KOPT-K1 (cell line): ENCODE results near the gene SPATA13.

Source experiments
- H3K27ac ChIP-seq: fragments of 200-600 bp; sonication (generic); 2 replicates; pipeline ENCODE4 v1.5.1; 2016; ENCODE audit warnings: antibody characterized with exemption, mild to moderate bottlenecking, low read depth, low read length; ENCODE audit not compliant: poor library complexity, severe bottlenecking
- H3K36me3 ChIP-seq: fragments of 200-600 bp; sonication (generic); 2 replicates; pipeline ENCODE4 v1.5.1; 2017; ENCODE audit warnings: antibody characterized with exemption, mild to moderate bottlenecking, low read length, moderate library complexity; ENCODE audit not compliant: insufficient read depth
- H3K9me3 ChIP-seq: fragments of 200-600 bp; sonication (generic); 2 replicates; pipeline ENCODE4 v1.5.1; 2017; ENCODE audit warnings: antibody characterized with exemption, low read length, mild to moderate bottlenecking; ENCODE audit not compliant: insufficient read depth, poor library complexity, severe bottlenecking

Gene SPATA13

DNA sequence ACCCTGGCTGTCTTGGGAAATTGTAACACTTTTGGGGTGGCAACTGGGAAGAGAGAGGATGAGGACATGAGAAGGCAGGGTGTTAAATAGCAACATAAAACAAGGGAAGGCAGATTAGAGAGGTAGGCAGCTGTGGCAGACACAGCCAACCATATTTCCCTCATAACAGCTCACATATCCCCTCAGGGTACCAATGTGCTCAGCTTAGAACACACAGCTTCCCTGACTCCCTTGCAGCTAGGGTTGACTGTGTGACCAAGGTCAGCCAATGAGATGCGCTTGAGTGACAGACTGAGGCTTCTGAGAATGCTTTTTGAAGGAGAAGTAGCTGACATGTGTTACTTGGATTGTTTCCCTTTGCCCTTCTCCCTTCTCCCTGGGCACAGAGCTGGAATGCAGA is 28.8 kb upstream of the SPATA13 start:
- Histone ChIP-seq H3K36me3 (no peaks in the 10 kb centered on the region), H3K27ac (peak overlapping the region; percentile 71), H3K9me3 (peaks cover 9% of the 10 kb centered on the region)

DNA sequence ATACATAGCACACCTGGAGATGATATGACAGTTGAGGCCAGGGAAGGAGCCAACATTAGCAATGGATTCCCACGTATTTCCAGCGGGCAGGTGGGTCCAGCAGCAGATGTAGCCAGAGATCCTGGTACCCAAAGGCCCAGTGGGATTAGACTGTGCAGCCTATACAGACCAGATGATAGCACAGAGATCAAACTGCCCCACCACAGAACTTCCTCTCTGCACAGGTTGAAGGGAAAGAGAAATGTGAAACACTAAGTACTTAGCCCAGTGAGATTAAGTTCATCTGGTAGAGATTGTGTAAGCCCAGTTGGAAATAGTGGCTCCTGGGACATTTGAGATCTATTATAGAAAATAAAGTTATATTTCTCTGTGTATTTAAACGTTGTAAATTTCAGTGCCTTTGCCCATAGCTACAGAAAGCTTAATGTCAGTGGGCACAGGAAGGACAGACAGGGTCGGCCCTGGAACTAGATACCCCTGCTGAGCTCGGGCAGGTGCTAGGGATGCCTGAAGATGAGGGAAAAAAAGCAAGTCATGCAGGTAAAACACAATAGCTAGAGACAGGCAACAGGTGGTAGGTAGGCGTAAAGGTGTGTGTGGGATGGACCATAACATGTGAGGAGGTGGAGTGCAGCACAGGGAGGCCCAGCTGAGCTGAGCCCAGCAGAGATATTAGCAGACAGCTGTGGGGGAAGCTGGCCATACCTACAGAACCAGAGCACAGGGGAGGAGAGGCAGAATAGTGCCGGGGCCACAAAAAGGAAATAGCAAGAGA is 27.3 kb upstream of the SPATA13 start:
- Histone ChIP-seq H3K27ac (peak overlapping the region; percentile 25), H3K9me3 (peaks cover 9% of the 10 kb centered on the region), H3K36me3 (no peaks in the 10 kb centered on the region)

DNA sequence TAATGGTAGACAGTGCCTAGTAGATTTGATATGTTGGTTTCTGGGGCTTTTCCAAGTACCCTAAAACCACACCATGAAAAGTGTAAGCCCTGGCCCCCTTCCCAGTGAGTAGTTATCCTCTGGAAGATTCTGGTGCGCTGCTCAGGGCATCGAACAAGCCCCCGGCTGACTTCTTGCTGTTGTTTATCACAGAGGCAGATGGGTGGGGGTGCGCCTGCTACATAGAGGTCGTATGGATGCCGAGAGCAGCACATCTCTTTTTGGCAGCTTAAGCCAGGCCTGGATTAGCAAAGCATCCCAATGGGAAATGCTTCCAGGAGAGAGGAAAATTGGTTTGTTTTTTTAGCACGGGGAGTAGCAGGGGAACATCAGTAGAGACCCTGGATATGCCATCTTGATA is 26.3 kb upstream of the SPATA13 start:
- Histone ChIP-seq H3K36me3 (no peaks in the 10 kb centered on the region), H3K9me3 (peaks cover 9% of the 10 kb centered on the region)

DNA sequence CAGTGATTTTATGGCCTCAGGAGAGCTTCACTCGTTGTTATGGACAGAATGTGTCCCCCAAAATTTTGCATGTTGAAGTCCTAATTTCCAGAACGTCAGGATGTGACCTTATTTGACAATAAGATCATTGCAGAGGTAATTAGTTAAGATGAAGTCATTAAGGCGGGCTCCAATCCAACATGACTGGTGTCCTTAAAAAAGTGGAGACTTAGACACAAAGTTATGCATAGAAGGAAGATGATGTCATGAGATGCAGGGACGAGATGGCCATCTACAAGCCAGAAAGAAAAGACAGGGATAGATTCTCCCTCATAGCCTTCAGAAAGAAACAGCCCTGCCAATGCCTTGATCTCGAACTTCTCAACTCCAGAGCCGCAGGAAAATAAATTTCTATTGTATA is 25.8 kb upstream of the SPATA13 start:
- Histone ChIP-seq H3K9me3 (peaks cover 9% of the 10 kb centered on the region), H3K27ac (no peak overlapping the region), H3K36me3 (no peaks in the 10 kb centered on the region)

More for the DNA sequence above, 26.3 kb upstream of the SPATA13 start:
- H3K27ac ChIP-seq = no peak overlapping the region

DNA sequence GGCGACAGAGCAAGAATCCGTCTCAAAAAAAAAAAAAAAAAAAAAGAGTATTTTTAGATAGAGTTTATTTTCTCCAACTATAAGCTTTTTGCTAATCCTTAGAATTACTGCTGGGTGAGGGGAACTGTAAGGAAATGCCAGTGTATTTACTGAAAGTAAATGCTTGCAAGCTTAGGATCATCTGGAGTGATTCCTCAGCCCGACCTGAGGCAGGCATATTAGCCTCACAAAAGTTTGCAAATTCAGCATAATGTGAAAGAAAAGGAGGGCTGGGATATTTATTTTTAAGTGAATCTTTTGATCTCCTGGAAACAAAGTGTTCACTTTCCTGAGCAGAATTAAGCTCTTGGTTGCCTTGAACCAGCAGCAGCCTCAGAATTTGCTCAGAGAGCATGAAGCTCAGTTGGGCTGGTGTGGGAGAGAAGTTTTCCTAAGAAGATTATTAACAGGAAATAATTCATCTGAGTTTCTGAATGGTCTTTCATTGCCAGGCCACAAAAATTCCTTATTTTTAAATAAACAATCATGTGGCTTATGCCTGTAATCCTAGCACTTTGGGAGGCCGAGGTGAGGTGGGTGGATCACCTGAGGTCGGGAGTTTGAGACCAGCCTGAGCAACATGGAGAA is 24.7 kb upstream of the SPATA13 start:
- H3K9me3 ChIP-seq = peaks cover 9% of the 10 kb centered on the region
- no peaks in the 10 kb centered on the region for H3K36me3 ChIP-seq
- no peak overlapping the region for H3K27ac ChIP-seq

DNA sequence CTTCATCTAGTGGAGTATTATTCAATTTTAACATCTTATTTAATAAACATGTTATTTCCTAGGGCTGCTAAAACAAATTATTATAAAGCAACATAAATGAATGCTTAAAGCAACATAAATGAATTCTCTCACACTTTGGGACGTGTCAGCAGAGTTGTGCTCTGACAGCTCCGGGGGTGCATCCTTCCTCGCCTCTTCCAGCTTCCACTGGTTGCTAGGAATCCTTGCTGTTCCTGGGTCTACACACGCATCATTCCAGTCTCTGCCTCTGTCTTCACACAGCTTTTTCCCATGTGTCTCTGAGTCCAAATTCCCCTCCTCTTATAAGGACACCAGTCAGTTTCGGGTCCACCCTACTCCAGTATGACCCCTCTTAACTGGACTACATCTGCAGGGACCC is 21.6 kb upstream of the SPATA13 start:
- no peaks in the 10 kb centered on the region for H3K9me3 ChIP-seq
- H3K27ac ChIP-seq = no peak overlapping the region
- no peaks in the 10 kb centered on the region for H3K36me3 ChIP-seq

DNA sequence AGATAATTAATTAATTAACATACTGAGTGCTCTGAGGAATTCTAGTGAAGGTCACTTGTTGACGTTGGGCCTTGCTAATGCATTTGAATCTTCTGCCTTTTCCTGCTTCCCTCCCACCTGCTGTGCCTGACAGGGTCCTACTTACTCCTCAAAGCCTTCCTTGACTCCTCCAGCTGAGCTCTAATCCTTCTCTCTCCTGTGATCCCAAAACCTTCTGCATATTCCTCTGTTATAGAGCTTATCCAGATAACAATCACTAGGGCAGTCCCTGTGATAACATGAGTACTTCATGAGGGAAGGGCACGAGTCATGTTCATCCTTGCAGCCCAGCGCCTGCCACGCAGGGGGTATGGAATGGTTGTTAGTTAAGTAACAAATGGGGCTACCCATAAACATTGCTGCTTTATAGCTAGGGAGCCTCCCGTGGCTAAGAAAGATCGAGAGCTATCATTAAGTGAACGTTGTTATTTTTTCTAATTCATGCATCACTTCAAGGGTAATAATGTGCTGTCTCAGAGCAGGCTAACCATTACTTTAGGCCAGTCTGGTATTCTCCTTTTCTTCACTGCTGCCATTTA is 19.1 kb upstream of the SPATA13 start:
- Histone ChIP-seq H3K27ac (no peak overlapping the region), H3K36me3 (no peaks in the 10 kb centered on the region), H3K9me3 (no peaks in the 10 kb centered on the region)

DNA sequence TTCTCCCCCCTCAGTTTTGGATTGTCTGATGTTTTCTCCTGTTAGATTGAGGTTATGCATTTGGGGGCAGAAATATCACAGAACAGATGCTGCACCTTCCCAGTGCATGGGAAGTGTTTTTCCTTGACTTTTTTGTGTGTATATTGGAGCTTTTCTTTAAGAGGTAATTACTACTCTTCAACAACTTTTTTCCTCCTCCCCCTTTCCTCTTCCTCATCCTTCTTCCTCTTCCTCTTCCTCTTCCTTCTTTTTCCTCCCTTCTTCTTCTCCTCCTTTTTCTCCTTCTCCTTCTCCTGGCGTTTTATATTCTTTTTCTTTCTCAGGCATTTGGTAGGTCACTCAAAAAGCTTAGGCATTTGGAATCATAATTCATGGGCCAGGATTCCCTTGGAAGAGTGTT is 18.1 kb upstream of the SPATA13 start:
- Histone ChIP-seq H3K9me3 (no peaks in the 10 kb centered on the region), H3K36me3 (no peaks in the 10 kb centered on the region), H3K27ac (no peak overlapping the region)

DNA sequence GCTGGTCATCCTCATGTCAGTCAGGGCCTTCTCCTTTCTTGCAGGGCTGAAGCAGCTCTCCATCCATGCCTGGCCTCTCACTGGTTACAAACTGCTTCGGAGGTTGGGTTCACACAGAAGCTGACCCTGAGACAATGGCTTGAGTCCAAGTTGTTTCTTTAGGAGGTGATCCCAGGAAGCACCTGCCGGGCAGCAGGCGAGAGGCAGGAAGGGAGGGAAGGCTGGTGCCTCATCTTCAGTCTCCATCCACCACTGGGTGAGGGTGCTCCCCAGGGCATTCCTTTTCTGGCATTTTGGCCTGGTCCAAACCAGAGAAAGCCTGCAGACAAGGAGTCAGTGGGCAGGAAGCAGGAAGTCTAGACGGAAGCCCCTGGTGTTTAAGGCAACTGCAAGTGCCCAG is 17.6 kb upstream of the SPATA13 start:
- no peaks in the 10 kb centered on the region for H3K9me3 ChIP-seq
- H3K27ac ChIP-seq = no peak overlapping the region
- H3K36me3 ChIP-seq = no peaks in the 10 kb centered on the region

DNA sequence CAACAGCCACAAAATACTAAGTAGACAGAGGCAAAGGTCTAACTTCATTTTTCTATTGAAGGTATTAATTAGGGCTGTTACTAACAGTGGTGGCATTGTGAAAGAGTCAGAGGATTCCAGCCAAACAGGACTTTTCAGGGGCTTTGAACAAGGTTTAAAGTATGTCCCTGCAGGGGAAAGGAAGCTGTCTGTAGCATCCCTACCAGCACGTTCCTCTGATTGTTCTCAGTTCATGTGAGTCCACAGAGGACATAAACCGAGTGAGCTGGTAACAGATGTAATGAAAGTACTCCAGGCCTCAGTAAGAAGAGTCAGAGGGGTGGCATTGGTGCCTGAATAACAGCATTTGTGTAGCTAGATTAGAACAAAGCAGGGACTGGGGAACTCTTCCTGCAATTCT is 15.3 kb upstream of the SPATA13 start:
- no peaks in the 10 kb centered on the region for H3K9me3 ChIP-seq
- H3K27ac ChIP-seq = no peak overlapping the region
- no peaks in the 10 kb centered on the region for H3K36me3 ChIP-seq

DNA sequence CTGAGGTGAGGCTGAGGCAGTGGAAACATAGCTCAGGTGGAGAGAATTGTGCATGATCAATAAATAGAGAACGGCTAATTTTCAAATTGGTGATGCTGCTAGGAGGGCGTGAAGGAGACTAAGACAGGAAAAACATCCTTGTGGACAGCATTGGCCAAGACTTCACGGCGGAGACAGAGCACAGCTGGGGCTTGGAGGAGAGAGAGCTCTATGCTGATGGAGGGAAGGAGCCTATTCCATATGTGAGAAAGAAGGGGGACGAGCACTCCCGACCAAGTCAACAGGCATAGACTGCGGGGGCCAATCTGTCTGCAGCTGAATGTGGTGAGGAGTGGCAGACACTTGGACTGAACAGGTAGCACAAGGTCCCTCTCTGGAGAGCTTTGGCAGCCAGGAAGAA is 14.8 kb upstream of the SPATA13 start:
- no peaks in the 10 kb centered on the region for H3K9me3 ChIP-seq
- H3K36me3 ChIP-seq = no peaks in the 10 kb centered on the region
- H3K27ac ChIP-seq = no peak overlapping the region

DNA sequence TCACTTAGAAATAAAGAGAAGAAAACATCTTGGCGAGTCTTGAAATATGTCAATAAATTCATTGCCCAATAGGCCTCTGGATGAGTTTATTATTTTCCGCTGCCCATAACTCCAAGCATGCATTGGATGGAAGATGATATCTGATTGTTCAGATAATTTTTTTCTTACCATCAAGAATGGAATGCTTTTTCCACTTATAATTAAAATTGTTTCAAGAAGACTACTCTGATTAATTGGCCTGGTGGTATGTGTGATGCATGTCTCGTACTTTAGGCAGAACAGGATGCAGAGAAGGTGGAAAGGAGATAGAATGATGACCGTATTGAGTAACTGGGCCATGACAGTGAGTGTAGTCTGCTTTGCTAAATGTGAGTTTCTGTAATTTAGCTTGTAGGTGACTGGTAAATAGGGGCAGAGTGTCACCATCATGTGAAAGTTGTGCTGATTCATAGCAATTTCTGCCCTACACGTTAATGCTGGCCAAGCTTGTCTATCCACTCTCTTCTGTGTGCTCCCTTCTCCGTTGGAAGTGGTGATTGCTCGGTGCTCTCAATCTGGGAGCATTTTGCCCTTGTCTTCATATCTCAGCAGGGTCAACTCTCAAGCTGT is 13.5 kb upstream of the SPATA13 start:
- no peaks in the 10 kb centered on the region for H3K9me3 ChIP-seq
- H3K36me3 ChIP-seq = no peaks in the 10 kb centered on the region
- H3K27ac ChIP-seq = no peak overlapping the region

DNA sequence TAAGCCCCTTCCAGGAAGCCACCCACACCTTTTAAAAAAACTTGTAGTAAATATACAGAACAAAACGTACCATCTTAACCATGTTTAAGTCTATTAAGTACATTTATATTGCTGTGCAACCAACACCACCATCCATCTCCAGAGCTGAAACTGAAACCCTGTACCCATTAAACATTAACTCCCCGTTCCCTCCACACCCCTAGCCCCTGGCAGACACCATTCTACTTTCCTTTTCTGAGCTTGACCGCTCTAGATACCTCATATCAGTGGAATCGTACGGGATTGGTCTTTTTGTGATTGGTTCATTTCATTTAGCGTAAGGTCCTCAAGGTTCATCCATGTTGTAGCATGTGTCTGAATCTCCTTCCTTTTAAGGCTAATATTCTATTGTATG is 13.0 kb upstream of the SPATA13 start:
- Histone ChIP-seq H3K27ac (no peak overlapping the region), H3K9me3 (no peaks in the 10 kb centered on the region), H3K36me3 (no peaks in the 10 kb centered on the region)

DNA sequence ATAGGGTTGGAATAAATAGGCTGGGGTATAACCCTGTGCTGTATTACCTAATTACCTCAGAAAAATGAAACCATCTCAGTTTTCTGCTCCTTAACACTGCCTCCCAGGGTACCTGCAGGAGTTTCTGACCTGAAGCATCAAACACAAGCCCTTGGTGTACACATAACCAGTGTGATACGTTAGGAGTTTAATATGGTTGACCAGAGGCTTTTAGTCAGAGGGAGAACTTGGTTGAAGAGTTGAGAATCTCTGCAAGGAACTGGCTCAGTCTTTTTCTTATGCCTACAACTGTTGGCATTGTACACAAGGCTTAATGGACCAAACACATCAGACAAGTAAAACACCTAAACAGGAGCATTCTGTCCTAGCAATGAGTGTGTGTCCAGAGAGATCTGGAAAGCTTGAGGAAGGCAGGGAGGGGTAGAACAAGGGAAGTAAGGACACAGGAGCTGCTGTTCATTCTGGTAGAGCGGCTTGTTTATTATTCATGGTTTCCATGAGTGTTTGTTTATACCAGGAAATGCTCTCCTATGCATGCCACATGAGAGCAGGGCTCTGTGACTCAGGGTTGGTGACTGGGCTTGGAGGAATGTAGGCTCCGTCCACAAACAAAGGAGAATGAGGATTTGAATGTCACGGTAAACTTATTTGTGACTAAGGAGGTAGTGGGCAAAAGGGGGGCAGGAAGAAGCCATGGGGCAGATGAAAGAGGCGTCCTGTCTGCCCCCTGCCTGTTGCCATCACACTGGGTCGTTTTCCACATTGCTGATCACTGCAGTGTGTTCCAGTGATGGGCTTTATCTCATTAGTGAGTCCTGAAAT is 11.9 kb upstream of the SPATA13 start:
- no peak overlapping the region for H3K27ac ChIP-seq
- H3K36me3 ChIP-seq = no peaks in the 10 kb centered on the region
- no peaks in the 10 kb centered on the region for H3K9me3 ChIP-seq
